NT2/D1 (cell line): ENCODE results near the gene ZNF576.

Experiments
- YY1 ChIP-seq: IDR thresholded peaks from 2 replicates; pipeline ENCODE4 v1.6.1; 2011; ENCODE audit not compliant: insufficient read length, insufficient read depth
- ZNF274 ChIP-seq: IDR thresholded peaks from 2 replicates; pipeline ENCODE4 v1.6.1; 2011; ENCODE audit warnings: mild to moderate bottlenecking, low read depth, low read length

- no peak for TF ChIP-seq ZNF274
- no peak for TF ChIP-seq YY1
Observed at GRCh38 chr19:43574424-43575155, 21.8 kb upstream of the ZNF576 start.
